HFF-Myc (cell line): ENCODE data around the gene HACD2.

Source experiments
- DNase-seq: peaks from one replicate; pipeline ENCODE4 v3.0.0-alpha.2; 2011; ENCODE audit warnings: low read depth; ENCODE audit errors: extremely low read depth
- H3K4me3 ChIP-seq: replicated peaks from 2 replicates; pipeline ENCODE4 v1.5.1; 2011; ENCODE audit warnings: low read depth, mild to moderate bottlenecking, control low read depth, low read length
- CTCF ChIP-seq: IDR thresholded peaks from 2 replicates; pipeline ENCODE4 v1.5.1; 2012; ENCODE audit warnings: mild to moderate bottlenecking, low read depth, low read length, control low read depth; ENCODE audit errors: missing control alignments

Gene HACD2

GRCh38 chr3:123446610-123447109 is 138.2 kb downstream of the HACD2 start:
- H3K4me3 ChIP-seq: no peak overlapping the region
- DNase-seq: no peak
- TF ChIP-seq CTCF: no peak

- no peak overlapping the region for H3K4me3 ChIP-seq
- DNase-seq: no peak
- TF ChIP-seq CTCF: no peak
These were observed 138.6 kb downstream of the HACD2 start for GRCh38 chr3:123446210-123446609.

- no peak overlapping the region for H3K4me3 ChIP-seq
- DNase-seq: no peak
- TF ChIP-seq CTCF: no peak
These were observed 139.2 kb downstream of the HACD2 start for GRCh38 chr3:123445702-123446101.

GRCh38 chr3:123444744-123445143 is 140.1 kb downstream of the HACD2 start:
- TF ChIP-seq CTCF: no peak
- no peak overlapping the region for H3K4me3 ChIP-seq
- DNase-seq: no peak

- no peak overlapping the region for H3K4me3 ChIP-seq
- peak; percentile 14 for DNase-seq
- no peak for TF ChIP-seq CTCF
These were observed 140.8 kb downstream of the HACD2 start for GRCh38 chr3:123444023-123444422.

- TF ChIP-seq CTCF: no peak
- DNase-seq: no peak
- no peak overlapping the region for H3K4me3 ChIP-seq
These were observed 141.9 kb downstream of the HACD2 start for GRCh38 chr3:123442908-123443307.

GRCh38 chr3:123442125-123442524 is 142.7 kb downstream of the HACD2 start:
- DNase-seq: no peak
- H3K4me3 ChIP-seq: no peak overlapping the region
- no peak for TF ChIP-seq CTCF
